ENCODE measurements around the gene BCL2L14.

Gene BCL2L14

DNA sequence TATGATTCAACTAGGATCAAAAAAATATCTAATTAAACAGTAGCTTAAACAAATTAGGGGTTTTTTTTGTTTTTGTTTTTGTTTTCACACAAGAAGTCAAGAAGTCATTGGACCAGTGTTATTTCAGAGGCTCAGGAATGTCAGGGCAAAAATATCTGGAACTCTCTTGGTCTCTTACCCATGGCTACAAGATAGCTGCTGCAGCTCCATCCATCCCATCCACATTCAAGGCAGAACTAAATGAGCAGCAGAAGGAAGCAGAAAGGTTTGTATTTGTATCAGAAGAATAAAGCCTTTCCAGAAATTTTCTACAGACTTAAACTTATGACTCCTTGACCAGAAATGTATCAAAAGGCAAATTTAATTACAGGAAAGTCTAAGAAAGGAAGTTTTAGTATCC lies 33.8 kb upstream of the BCL2L14 start:
- no peak overlapping the region for H3K4me3 ChIP-seq (ENCODE audit: low read depth, low read length)
- no peak for DNase-seq (ENCODE audit: low read depth)
- TF ChIP-seq CTCF (IDR thresholded peaks at IDR 0.05; ENCODE audit: low read depth, low read length, missing control alignments), result no peak

DNA sequence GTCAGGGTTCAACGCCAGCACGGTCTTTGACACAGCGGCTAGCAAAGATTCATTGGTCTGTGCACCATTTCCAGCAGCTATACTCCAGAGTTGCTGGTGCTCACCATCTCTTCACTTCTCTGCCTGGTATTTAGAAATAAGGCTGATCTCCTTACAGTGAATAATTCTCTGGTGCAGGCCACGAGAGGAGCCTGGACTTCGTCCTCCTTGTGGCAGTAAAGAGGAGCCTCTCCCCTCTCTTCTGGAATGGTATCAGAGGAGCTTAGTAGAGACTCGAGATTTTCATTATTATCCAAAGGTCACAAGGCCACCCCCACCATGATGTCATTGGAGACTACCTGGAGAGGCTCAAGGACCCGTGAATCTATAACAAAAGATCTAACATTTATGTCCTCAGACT lies 30.8 kb upstream of the BCL2L14 start:
- no peak for TF ChIP-seq CTCF (IDR thresholded peaks at IDR 0.05; ENCODE audit: low read depth, low read length, missing control alignments)
- DNase-seq (ENCODE audit: low read depth), result no peak

DNA sequence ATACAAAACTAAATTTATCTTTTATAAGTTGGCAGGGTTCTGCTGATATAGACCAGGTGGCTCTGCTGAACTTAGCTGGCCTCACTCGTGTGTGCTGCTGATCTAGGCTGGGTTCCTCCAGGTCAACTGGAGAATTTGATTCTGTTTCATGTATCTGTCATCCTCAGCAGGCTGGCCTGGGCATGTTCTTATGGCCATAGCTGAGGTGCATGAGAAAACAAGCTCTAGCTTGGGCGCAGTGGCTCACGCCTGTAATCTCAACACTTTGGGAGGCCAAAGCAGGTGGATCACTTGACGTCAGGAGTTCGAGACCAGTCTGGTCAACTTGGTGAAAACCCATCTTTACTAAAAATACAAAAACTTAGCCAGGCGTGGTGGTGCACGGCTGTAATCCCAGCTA lies 24.3 kb upstream of the BCL2L14 start:
- DNase-seq (ENCODE audit: low read depth), result no peak
- no peak for TF ChIP-seq CTCF (IDR thresholded peaks at IDR 0.05; ENCODE audit: low read depth, low read length, missing control alignments)
- no peak overlapping the region for H3K4me3 ChIP-seq (ENCODE audit: low read depth, low read length)

More for the DNA sequence above, 30.8 kb upstream of the BCL2L14 start:
- no peak overlapping the region for H3K4me3 ChIP-seq (ENCODE audit: low read depth, low read length)

DNA sequence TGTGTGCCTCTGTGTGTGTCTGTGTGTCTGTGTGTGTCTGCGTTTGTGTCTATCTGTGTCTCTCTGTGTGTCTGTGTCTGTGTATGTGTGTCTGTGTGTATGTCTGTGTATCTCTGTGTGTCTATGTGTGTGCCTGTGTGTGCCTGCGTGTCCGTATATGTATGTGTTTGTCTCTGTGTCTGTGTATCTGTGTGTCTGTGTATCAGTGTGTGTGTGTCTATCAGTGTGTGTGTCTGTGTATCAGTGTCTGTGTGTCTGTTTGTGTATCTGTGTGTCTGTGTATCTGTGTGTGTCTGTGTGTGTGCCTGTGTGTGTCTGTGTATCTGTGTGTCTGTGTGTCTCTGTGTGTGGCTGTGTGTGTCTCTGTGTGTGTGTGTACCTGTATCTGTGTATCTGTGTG lies 23.1 kb upstream of the BCL2L14 start:
- DNase-seq (ENCODE audit: low read depth), result no peak
- no peak for TF ChIP-seq CTCF (IDR thresholded peaks at IDR 0.05; ENCODE audit: low read depth, low read length, missing control alignments)
- H3K4me3 ChIP-seq (ENCODE audit: low read depth, low read length), result peak overlapping the region; percentile 18; the same call in 1 of the 2 replicates

GRCh38 chr12:12048266-12048665 lies 22.5 kb upstream of the BCL2L14 start:
- TF ChIP-seq CTCF (IDR thresholded peaks at IDR 0.05; ENCODE audit: low read depth, low read length, missing control alignments), result no peak
- DNase-seq (ENCODE audit: low read depth), result no peak
- no peak overlapping the region for H3K4me3 ChIP-seq (ENCODE audit: low read depth, low read length)

GRCh38 chr12:12048714-12049113 lies 22.0 kb upstream of the BCL2L14 start:
- TF ChIP-seq CTCF (IDR thresholded peaks at IDR 0.05; ENCODE audit: low read depth, low read length, missing control alignments), result no peak
- no peak for DNase-seq (ENCODE audit: low read depth)
- no peak overlapping the region for H3K4me3 ChIP-seq (ENCODE audit: low read depth, low read length)

- no peak for TF ChIP-seq CTCF (IDR thresholded peaks at IDR 0.05; ENCODE audit: low read depth, low read length, missing control alignments)
- DNase-seq (ENCODE audit: low read depth), result no peak
- no peak overlapping the region for H3K4me3 ChIP-seq (ENCODE audit: low read depth, low read length)
Observed at GRCh38 chr12:12051668-12052067, 19.1 kb upstream of the BCL2L14 start.
